ENCODE results near the gene INPPL1. TPM values are rescaled to one million over a fixed set of nuclear protein-coding genes. Genes with fewer than 3 reads are reported as not detected.

The INPPL1 gene
- total RNA-seq, 1 experiment from 2014 or later, result 214 TPM

- Histone ChIP-seq H3K4me2 (ENCODE audit: insufficient read depth, insufficient read length, low read length) (peak overlapping the region; percentile 27), H3K79me1 (ENCODE audit: insufficient read depth, low read depth, low read length, poor library complexity, severe bottlenecking) (no peaks in the 10 kb centered on the region)
- TF ChIP-seq CTCF (conservative IDR thresholded peaks at IDR 0.05), result 0 out of 3 replicates have a peak, but pooled peaks have one; percentile 9
Observed at GRCh38 chr11:72238492-72239312, 14.1 kb downstream of the INPPL1 start.

More at GRCh38 chr11:72238492-72239312, 14.1 kb downstream of the INPPL1 start:
- Histone ChIP-seq H2BK20ac (ENCODE audit: low read depth, low read length, poor library complexity, severe bottlenecking) (no peak overlapping the region), H3T11ph (ENCODE audit: low read length) (no peak overlapping the region), H3K18ac (ENCODE audit: insufficient read length, low read depth, low read length) (peak overlapping the region; percentile 34), H3K27me3 (ENCODE audit: insufficient read depth, low read length) (peaks cover 44% of the 10 kb centered on the region), H2BK15ac (ENCODE audit: low read depth, low read length) (no peak overlapping the region), H3K23me2 (ENCODE audit: insufficient read length, low read depth, low read length, poor library complexity, severe bottlenecking) (peaks cover 18% of the 10 kb centered on the region), H2BK5ac (ENCODE audit: insufficient read length, low read length) (no peak overlapping the region), H3K4me1 (ENCODE audit: insufficient read depth, low read length) (peaks cover 5% of the 10 kb centered on the region; the same call in 1 of the 2 replicates), H3K56ac (ENCODE audit: insufficient read length, low read depth, low read length) (no peak overlapping the region), H3K79me2 (ENCODE audit: insufficient read depth, low read length) (no peaks in the 10 kb centered on the region), H4K5ac (ENCODE audit: insufficient read length, low read depth, low read length) (no peak overlapping the region), H3K14ac (ENCODE audit: insufficient read depth, low read length) (no peak overlapping the region), H4K91ac (ENCODE audit: insufficient read length, low read depth, low read length) (no peak overlapping the region), H2AK5ac (ENCODE audit: insufficient read length, low read length) (no peak overlapping the region), H4K20me1 (ENCODE audit: control insufficient read depth, insufficient read depth, insufficient read length) (peaks cover 2% of the 10 kb centered on the region), H3K4ac (ENCODE audit: low read depth, low read length) (no peak overlapping the region), H4K8ac (replicated peaks; ENCODE audit: insufficient read length, low read depth, low read length) (no peak overlapping the region), H2BK12ac (ENCODE audit: insufficient read length, low read depth, low read length) (no peak overlapping the region), H3K9me3 (ENCODE audit: control insufficient read depth, low read depth, low read length) (no peaks in the 10 kb centered on the region), H3K27ac (ENCODE audit: insufficient read length, low read depth, low read length) (no peak overlapping the region), H3K23ac (ENCODE audit: insufficient read length, low read depth, low read length) (no peak overlapping the region), H3K9ac (ENCODE audit: extremely low read depth, insufficient read length, low read length) (no peak overlapping the region), H2BK120ac (ENCODE audit: low read depth, low read length, poor library complexity, severe bottlenecking) (no peak overlapping the region), H2AFZ (ENCODE audit: low read length) (no peak overlapping the region)
- Mint-ChIP-seq H3K9me3 (peaks cover 0 to 6% of the 10 kb centered on the region in 2 experiments; a peak in 3 of 5 replicates), H3K27ac (no peak overlapping the region), H3K27me3 (ENCODE audit: low read depth) (peaks cover 40% of the 10 kb centered on the region), H3K4me1 (peaks cover 28 to 43% of the 10 kb centered on the region in 2 experiments), H3K4me3 (peak overlapping the region; percentile 37 to 78), H3K36me3 (ENCODE audit: insufficient read depth in 1 of 3, low read depth in 3 of 3) (peaks cover 15 to 44% (median 26%) of the 10 kb centered on the region in 3 experiments)
- WGBS (ENCODE audit: extremely low coverage, insufficient read length, low lambda C conversion rate), result no CpG with 5 or more reads among the region's 28 CpGs
- peak; percentile 48 for DNase-seq
